Karpas-422 (cell line): ENCODE data around the gene NUCB1. TPM values are rescaled to one million over a fixed set of nuclear protein-coding genes. Genes with fewer than 3 reads are reported as not detected.

Experiments used
- DNase-seq: peaks from one replicate; pipeline ENCODE4 v3.0.0-alpha.2; 2015
- H2AFZ ChIP-seq: fragments of 200-600 bp; sonication (generic); 2 replicates; pipeline ENCODE4 v1.6.1; 2014; ENCODE audit warnings: antibody characterized with exemption, low read length, mixed read lengths
- H3K27ac ChIP-seq: fragments of 200-600 bp; sonication (generic); 2 replicates; pipeline ENCODE4 v1.5.1; 2014; ENCODE audit warnings: mild to moderate bottlenecking, low read length, moderate library complexity
- H3K27me3 ChIP-seq: fragments of 200-600 bp; sonication (generic); 2 replicates; pipeline ENCODE4 v1.6.1; 2014; ENCODE audit warnings: low read length, mixed read lengths
- H3K36me3 ChIP-seq: fragments of 200-600 bp; sonication (generic); 2 replicates; pipeline ENCODE4 v1.6.1; 2014; ENCODE audit warnings: low read length, mixed read lengths; ENCODE audit not compliant: insufficient read depth
- H3K4me1 ChIP-seq: fragments of 200-600 bp; sonication (generic); 2 replicates; pipeline ENCODE4 v1.6.1; 2014; ENCODE audit warnings: mild to moderate bottlenecking, low read length, mixed read lengths
- H3K4me2 ChIP-seq: fragments of 200-600 bp; sonication (generic); 2 replicates; pipeline ENCODE4 v1.6.1; 2014; ENCODE audit warnings: low read length, low read depth, mild to moderate bottlenecking; ENCODE audit not compliant: poor library complexity, severe bottlenecking
- H3K4me3 ChIP-seq: fragments of 200-600 bp; sonication (generic); 2 replicates; pipeline ENCODE4 v1.5.1; 2014; ENCODE audit warnings: mild to moderate bottlenecking, antibody characterized with exemption, low read length, mixed read lengths
- H3K79me2 ChIP-seq: fragments of 200-600 bp; sonication (generic); 2 replicates; pipeline ENCODE4 v1.6.1; 2014; ENCODE audit warnings: mild to moderate bottlenecking, low read length, mixed read lengths
- H3K9ac ChIP-seq: fragments of 200-600 bp; sonication (generic); 2 replicates; pipeline ENCODE4 v1.6.0; 2014; ENCODE audit warnings: low read length
- H3K9me2 ChIP-seq: fragments of 200-600 bp; sonication (generic), shearing (Covaris generic); replicated peaks from 2 replicates; pipeline ENCODE4 v1.6.0; 2014; ENCODE audit warnings: mild to moderate bottlenecking, low read length, moderate library complexity; ENCODE audit not compliant: insufficient read depth
- H3K9me3 ChIP-seq: fragments of 300-700, 200-600 bp; sonication (generic); 2 replicates; pipeline ENCODE4 v1.6.1; 2014; ENCODE audit warnings: low read length, mixed read lengths
- H4K20me1 ChIP-seq: fragments of 200-600 bp; sonication (generic); 2 replicates; pipeline ENCODE4 v1.6.1; 2014; ENCODE audit warnings: mild to moderate bottlenecking, antibody characterized with exemption, low read length, low read depth; ENCODE audit not compliant: insufficient read depth
- total RNA-seq: library from RNA; depleted of rRNA; stranded (reverse); fragments of >200 nt; shearing (Covaris generic); gene quantifications from 2 replicates; pipeline ENCODE4 v1.2.3, GENCODE V29; 2014; ENCODE audit warnings: low replicate concordance; rRNA removed

Gene NUCB1
- 57.5 and 98.2 TPM in 2 replicates for total RNA-seq

- peaks cover 13% of the 10 kb centered on the region for H3K4me1 ChIP-seq
- H3K9ac ChIP-seq: peak within 1 kb of the TSS; percentile 83
Observed at GRCh38 chr19:48899781-48900476, at the start of gene NUCB1. TSS of gene NUCB1 (plus strand) at chr19:48900312. CDS start at chr19:48900797, 485 bp downstream.

GRCh38 chr19:48852292-48852691 is 47.8 kb upstream of the NUCB1 start:
- DNase-seq: no peak
- no peaks in the 10 kb centered on the region for H4K20me1 ChIP-seq

More at GRCh38 chr19:48899781-48900476, at the start of gene NUCB1:
- Histone ChIP-seq H3K9me2 (no peaks in the 10 kb centered on the region), H3K79me2 (peaks cover 12% of the 10 kb centered on the region; the same call in 1 of the 2 replicates), H3K27ac (no peak within 1 kb of the TSS), H3K27me3 (no peaks in the 10 kb centered on the region), H3K4me2 (peak within 1 kb of the TSS; percentile 78), H3K9me3 (no peaks in the 10 kb centered on the region), H4K20me1 (no peaks in the 10 kb centered on the region), H3K36me3 (peaks cover 2% of the 10 kb centered on the region; the same call in 1 of the 2 replicates), H3K4me3 (peak within 1 kb of the TSS; percentile 81), H2AFZ (peak within 1 kb of the TSS; percentile 58)
- DNase-seq: peak; percentile 100

GRCh38 chr19:48853483-48853882 is 46.6 kb upstream of the NUCB1 start:
- Histone ChIP-seq H3K4me1 (no peaks in the 10 kb centered on the region), H3K36me3 (no peaks in the 10 kb centered on the region), H3K79me2 (no peaks in the 10 kb centered on the region), H3K4me3 (no peak overlapping the region), H3K9me2 (no peaks in the 10 kb centered on the region), H2AFZ (no peak overlapping the region), H4K20me1 (no peaks in the 10 kb centered on the region), H3K4me2 (no peak overlapping the region), H3K9me3 (no peaks in the 10 kb centered on the region), H3K9ac (no peak overlapping the region), H3K27me3 (no peaks in the 10 kb centered on the region), H3K27ac (no peak overlapping the region)
- DNase-seq: no peak

More at GRCh38 chr19:48852292-48852691, 47.8 kb upstream of the NUCB1 start:
- H3K79me2 ChIP-seq: no peaks in the 10 kb centered on the region
- H2AFZ ChIP-seq: no peak overlapping the region
- H3K27ac ChIP-seq: no peak overlapping the region
- no peaks in the 10 kb centered on the region for H3K36me3 ChIP-seq
- no peaks in the 10 kb centered on the region for H3K9me3 ChIP-seq
- no peaks in the 10 kb centered on the region for H3K9me2 ChIP-seq
- H3K27me3 ChIP-seq: no peaks in the 10 kb centered on the region
- no peaks in the 10 kb centered on the region for H3K4me1 ChIP-seq
- H3K4me3 ChIP-seq: no peak overlapping the region
- H3K9ac ChIP-seq: no peak overlapping the region
- no peak overlapping the region for H3K4me2 ChIP-seq

GRCh38 chr19:48854103-48854502 is 46.0 kb upstream of the NUCB1 start:
- H4K20me1 ChIP-seq: no peaks in the 10 kb centered on the region
- no peak overlapping the region for H3K4me2 ChIP-seq
- H3K36me3 ChIP-seq: no peaks in the 10 kb centered on the region
- no peak overlapping the region for H2AFZ ChIP-seq
- no peaks in the 10 kb centered on the region for H3K27me3 ChIP-seq
- H3K4me1 ChIP-seq: no peaks in the 10 kb centered on the region
- H3K27ac ChIP-seq: no peak overlapping the region
- no peak overlapping the region for H3K4me3 ChIP-seq
- no peaks in the 10 kb centered on the region for H3K9me3 ChIP-seq
- H3K9me2 ChIP-seq: no peaks in the 10 kb centered on the region
- H3K9ac ChIP-seq: no peak overlapping the region
- H3K79me2 ChIP-seq: no peaks in the 10 kb centered on the region
- DNase-seq: no peak

GRCh38 chr19:48856921-48857320 is 43.2 kb upstream of the NUCB1 start:
- Histone ChIP-seq H3K79me2 (no peaks in the 10 kb centered on the region), H2AFZ (no peak overlapping the region), H3K4me2 (no peak overlapping the region), H3K27ac (no peak overlapping the region), H3K9me3 (no peaks in the 10 kb centered on the region), H3K9me2 (no peaks in the 10 kb centered on the region), H3K36me3 (no peaks in the 10 kb centered on the region), H4K20me1 (no peaks in the 10 kb centered on the region), H3K4me1 (no peaks in the 10 kb centered on the region), H3K27me3 (no peaks in the 10 kb centered on the region), H3K9ac (no peak overlapping the region), H3K4me3 (no peak overlapping the region)
- DNase-seq: no peak

GRCh38 chr19:48858984-48859710 is 41.0 kb upstream of the NUCB1 start:
- Histone ChIP-seq H3K27me3 (no peaks in the 10 kb centered on the region), H3K9me2 (no peaks in the 10 kb centered on the region), H2AFZ (no peak overlapping the region), H3K27ac (no peak overlapping the region), H3K36me3 (no peaks in the 10 kb centered on the region), H3K4me1 (no peaks in the 10 kb centered on the region), H3K4me2 (no peak overlapping the region), H3K9me3 (no peaks in the 10 kb centered on the region), H3K79me2 (no peaks in the 10 kb centered on the region), H4K20me1 (no peaks in the 10 kb centered on the region), H3K4me3 (no peak overlapping the region), H3K9ac (no peak overlapping the region)
- peak; percentile 75 for DNase-seq

GRCh38 chr19:48859711-48860572 is 40.2 kb upstream of the NUCB1 start:
- H3K9ac ChIP-seq: no peak overlapping the region
- H3K27me3 ChIP-seq: no peaks in the 10 kb centered on the region
- H3K4me3 ChIP-seq: no peak overlapping the region
- H2AFZ ChIP-seq: no peak overlapping the region
- H3K4me1 ChIP-seq: no peaks in the 10 kb centered on the region
- no peak overlapping the region for H3K27ac ChIP-seq
- H3K79me2 ChIP-seq: no peaks in the 10 kb centered on the region
- H3K9me2 ChIP-seq: no peaks in the 10 kb centered on the region
- no peaks in the 10 kb centered on the region for H3K9me3 ChIP-seq
- no peaks in the 10 kb centered on the region for H3K36me3 ChIP-seq
- no peaks in the 10 kb centered on the region for H4K20me1 ChIP-seq
- no peak overlapping the region for H3K4me2 ChIP-seq
- DNase-seq: peak; percentile 58

GRCh38 chr19:48861313-48861712 is 38.8 kb upstream of the NUCB1 start:
- Histone ChIP-seq H3K36me3 (no peaks in the 10 kb centered on the region), H4K20me1 (no peaks in the 10 kb centered on the region), H3K4me3 (no peak overlapping the region), H3K27me3 (no peaks in the 10 kb centered on the region), H3K79me2 (no peaks in the 10 kb centered on the region), H3K9ac (no peak overlapping the region), H3K9me3 (no peaks in the 10 kb centered on the region), H2AFZ (no peak overlapping the region), H3K27ac (no peak overlapping the region), H3K4me1 (peaks cover 2% of the 10 kb centered on the region; the same call in 1 of the 2 replicates), H3K9me2 (no peaks in the 10 kb centered on the region), H3K4me2 (no peak overlapping the region)
- DNase-seq: no peak
